IMR-90 (cell line): Measurements from ENCODE around the gene GOLGA6L2. TPM values are rescaled to one million over a fixed set of nuclear protein-coding genes. Genes with fewer than 3 reads are reported as not detected.

Source experiments
- ATAC-seq: fragments of 200-7000 bp; cut with Tn5 transposase; 2 replicates; pipeline ENCODE4 v1.9.1; 2020; ENCODE audit warnings: low read depth, mild to moderate bottlenecking, moderate library complexity
- BruUV-seq: library from RNA; stranded (reverse); fragments of 400-500 nt; replicated peaks from 2 replicates; lab custom pipeline; 2021; lab: Mats Ljungman, UMichigan
- CTCF ChIA-PET: fragments of 300-600 bp; formaldehyde crosslinking; extraction: SDS; loops from one replicate; lab custom pipeline; 2021; ENCODE audit warnings: antibody characterized with exemption; lab: Yijun Ruan, JAX
- POLR2A ChIA-PET: fragments of 300-600 bp; sonication (Branson Sonifier 250); formaldehyde crosslinking; loops from one replicate; lab custom pipeline; 2022; ENCODE audit warnings: antibody characterized with exemption; ENCODE audit not compliant: unreplicated experiment; lab: Charles Lee
- DNase-seq: peaks from one replicate; pipeline ENCODE4 v3.0.0; 2013
- H2AFZ ChIP-seq: replicated peaks from 2 replicates; pipeline ENCODE3; 2013; ENCODE audit warnings: low read length, mild to moderate bottlenecking; ENCODE audit not compliant: poor library complexity
- H2AK5ac ChIP-seq: 2 replicates; pipeline ENCODE4 v1.6.1; 2013; ENCODE audit warnings: low read depth, low read length, inconsistent platforms
- H2AK9ac ChIP-seq: replicated peaks from 2 replicates; pipeline ENCODE3; 2013; ENCODE audit warnings: mild to moderate bottlenecking, low read depth, low read length, moderate library complexity; ENCODE audit not compliant: poor library complexity
- H2BK120ac ChIP-seq: 2 replicates; pipeline ENCODE4 v1.6.1; 2013; ENCODE audit warnings: low read depth, low read length, inconsistent platforms
- H2BK15ac ChIP-seq: 3 replicates; pipeline ENCODE4 v1.6.1; 2013; ENCODE audit warnings: low read depth, low read length, inconsistent platforms
- H2BK20ac ChIP-seq: 2 replicates; pipeline ENCODE4 v1.6.1; 2013; ENCODE audit warnings: low read depth, mild to moderate bottlenecking, inconsistent platforms, low read length, moderate library complexity
- H2BK5ac ChIP-seq: 2 replicates; pipeline ENCODE4 v1.6.1; 2013; ENCODE audit warnings: mild to moderate bottlenecking, low read depth, low read length, inconsistent platforms; ENCODE audit not compliant: poor library complexity, severe bottlenecking
- H3K14ac ChIP-seq: replicated peaks from 2 replicates; pipeline ENCODE4 v1.6.1; 2013; ENCODE audit warnings: low read depth, low read length, inconsistent platforms
- H3K18ac ChIP-seq: 2 replicates; pipeline ENCODE4 v1.6.1; 2013; ENCODE audit warnings: low read depth, low read length, control low read depth
- H3K23ac ChIP-seq: 2 replicates; pipeline ENCODE4 v1.6.1; 2013; ENCODE audit warnings: low read depth, low read length, inconsistent platforms
- H3K27ac ChIP-seq: 2 replicates; pipeline ENCODE4 v1.5.1; 2013; ENCODE audit warnings: mild to moderate bottlenecking, control low read depth, low read length; ENCODE audit not compliant: insufficient read depth
- H3K27me3 ChIP-seq: 2 replicates; pipeline ENCODE4 v1.6.1; 2013; ENCODE audit warnings: low read length; ENCODE audit not compliant: control insufficient read depth, insufficient read depth
- H3K36me3 ChIP-seq: 2 replicates; pipeline ENCODE4 v1.6.1; 2013; ENCODE audit warnings: low read length, mixed read lengths; ENCODE audit not compliant: control insufficient read depth, insufficient read depth
- H3K4ac ChIP-seq: 2 replicates; pipeline ENCODE4 v1.6.1; 2013; ENCODE audit warnings: low read depth, low read length, inconsistent platforms
- H3K4me1 ChIP-seq: 2 replicates; pipeline ENCODE4 v1.6.1; 2013; ENCODE audit warnings: low read length, mixed read lengths; ENCODE audit not compliant: control insufficient read depth, insufficient read depth
- H3K4me2 ChIP-seq: 2 replicates; pipeline ENCODE4 v1.6.1; 2013; ENCODE audit warnings: low read depth, mild to moderate bottlenecking, control low read depth, low read length, moderate library complexity
- H3K4me3 ChIP-seq: 2 replicates; pipeline ENCODE4 v1.5.1; 2013; ENCODE audit warnings: low read depth, mild to moderate bottlenecking, control low read depth, low read length, moderate library complexity; ENCODE audit not compliant: insufficient read depth
- H3K56ac ChIP-seq: 2 replicates; pipeline ENCODE4 v1.6.1; 2013; ENCODE audit warnings: low read length, inconsistent platforms; ENCODE audit not compliant: insufficient read depth; ENCODE audit errors: extremely low read depth
- H3K79me1 ChIP-seq, 2 experiments: 2 replicates each; pipeline ENCODE4 v1.6.1; 2013; ENCODE audit warnings: low read length in 2 of 2, inconsistent platforms in 1 of 2, low read depth in 1 of 2
- H3K9ac ChIP-seq: 2 replicates; pipeline ENCODE4 v1.6.1; 2013; ENCODE audit warnings: low read depth, low read length, control low read depth
- H3K9me1 ChIP-seq: 2 replicates; pipeline ENCODE4 v1.6.1; 2013; ENCODE audit warnings: low read length, inconsistent platforms; ENCODE audit not compliant: insufficient read depth
- H3K9me3 ChIP-seq: 2 replicates; pipeline ENCODE4 v1.6.1; 2013; ENCODE audit warnings: low read length; ENCODE audit not compliant: control insufficient read depth, insufficient read depth
- H4K20me1 ChIP-seq: 2 replicates; pipeline ENCODE4 v1.6.1; 2013; ENCODE audit warnings: low read length, inconsistent platforms; ENCODE audit not compliant: insufficient read depth
- H4K5ac ChIP-seq: 2 replicates; pipeline ENCODE4 v1.6.1; 2013; ENCODE audit warnings: mild to moderate bottlenecking, low read depth, low read length, control low read depth
- H4K8ac ChIP-seq, 2 experiments: 2 replicates each; pipeline ENCODE4 v1.6.1; 2013; ENCODE audit warnings: low read depth in 2 of 2, low read length in 2 of 2, control low read depth in 1 of 2, inconsistent platforms in 1 of 2
- H4K91ac ChIP-seq: 2 replicates; pipeline ENCODE4 v1.6.1; 2013; ENCODE audit warnings: low read depth, low read length, inconsistent platforms; ENCODE audit not compliant: insufficient read depth
- BHLHE40 ChIP-seq: fragments of 150-350 bp; IDR thresholded peaks from 2 replicates; pipeline ENCODE4 v1.6.1; 2016; ENCODE audit warnings: mild to moderate bottlenecking, low read depth, low read length
- CHD1 ChIP-seq: IDR thresholded peaks from 2 replicates; pipeline ENCODE4 v1.6.1; 2012; ENCODE audit warnings: low read depth, low read length, improper control_type of control experiment
- MAFK ChIP-seq: IDR thresholded peaks from 2 replicates; pipeline ENCODE4 v1.6.1; 2012; ENCODE audit warnings: low read depth, low read length, improper control_type of control experiment
- MXI1 ChIP-seq: IDR thresholded peaks from 2 replicates; pipeline ENCODE4 v1.6.1; 2012; ENCODE audit warnings: low read depth, mild to moderate bottlenecking, low read length, moderate library complexity, borderline replicate concordance
- NFE2L2 ChIP-seq: fragments of 150-350 bp; IDR thresholded peaks from 2 replicates; pipeline ENCODE4 v1.6.1; 2016; ENCODE audit warnings: low read depth, mild to moderate bottlenecking, low read length
- POLR2A ChIP-seq: IDR thresholded peaks from 2 replicates; pipeline ENCODE4 v1.6.1; 2012; ENCODE audit warnings: mild to moderate bottlenecking, low read depth, low read length
- RAD21 ChIP-seq: IDR thresholded peaks from 2 replicates; pipeline ENCODE4 v1.6.1; 2012; ENCODE audit warnings: low read length, improper control_type of control experiment
- RCOR1 ChIP-seq: IDR thresholded peaks from 2 replicates; pipeline ENCODE4 v1.6.1; 2012; ENCODE audit warnings: mild to moderate bottlenecking, low read length, improper control_type of control experiment; ENCODE audit not compliant: insufficient replicate concordance
- RFX5 ChIP-seq: IDR thresholded peaks from 2 replicates; pipeline ENCODE4 v1.8.0; 2012; ENCODE audit warnings: low read depth, mild to moderate bottlenecking, low read length, moderate library complexity
- SMC3 ChIP-seq: fragments of 150-350 bp; IDR thresholded peaks from 2 replicates; pipeline ENCODE4 v1.6.1; 2016; ENCODE audit warnings: low read depth, mild to moderate bottlenecking, antibody characterized with exemption, low read length, moderate library complexity
- WGBS, 2 experiments: methylation state at CpG; one replicate each; pipeline versions ENCODE4 v1.1.5 to v1.1.7; 2013; ENCODE audit warnings: missing lambda C conversion rate in 2 of 2; ENCODE audit not compliant: insufficient read length in 1 of 2; ENCODE audit errors: extremely low coverage in 2 of 2; 5-methylcytosine and 5-hydroxymethylcytosine counted together
- dilution Hi-C: fragments of 300-500 bp; cut with HindIII; formaldehyde crosslinking; loops from one replicate; pipeline ENCODE4 v1.14.3; 2018; ENCODE audit warnings: low sequenced_read_pairs; ENCODE audit not compliant: unreplicated experiment
- in situ Hi-C: fragments of 300-500 bp; cut with MboI; formaldehyde crosslinking; loops from 3 replicates; pipeline ENCODE4 v1.14.3; 2019; ENCODE audit warnings: low sequenced_read_pairs, inconsistent platforms, mixed read lengths
- intact Hi-C: fragments of 100-400 bp; cut with micrococcal nuclease; formaldehyde crosslinking; loops from 2 replicates; pipeline ENCODE4 v1.10.0; 2022
- polyA plus RNA-seq, 3 experiments: library from polyadenylated mRNA; depleted of rRNA; stranded (reverse); fragments of >200 nt; gene quantifications; 2 replicates each; pipeline ENCODE4 v1.2.3, GENCODE V29; 2012; ENCODE audit warnings: low replicate concordance in 1 of 3
- total RNA-seq: library from RNA; depleted of rRNA; stranded (reverse); fragments of >200 nt; gene quantifications from 2 replicates; pipeline ENCODE4 v1.2.3, GENCODE V29; 2012
- TF ChIP-seq, protein P1 (sequence below): fragments of 150-350 bp; IDR thresholded peaks from 2 replicates; pipeline ENCODE4 v1.6.1; 2017; ENCODE audit warnings: mild to moderate bottlenecking, antibody characterized with exemption, low read length, low read depth
- TF ChIP-seq, protein P2 (sequence below): conservative IDR thresholded peaks from 2 replicates; pipeline ENCODE4 v1.5.1; 2012; ENCODE audit warnings: mild to moderate bottlenecking, low read depth, low read length, improper control_type of control experiment

GOLGA6L2 gene
- total and polyA plus RNA-seq, 2 of the 4 experiments (the other 2 are of a cell fraction): not detected

DNA sequence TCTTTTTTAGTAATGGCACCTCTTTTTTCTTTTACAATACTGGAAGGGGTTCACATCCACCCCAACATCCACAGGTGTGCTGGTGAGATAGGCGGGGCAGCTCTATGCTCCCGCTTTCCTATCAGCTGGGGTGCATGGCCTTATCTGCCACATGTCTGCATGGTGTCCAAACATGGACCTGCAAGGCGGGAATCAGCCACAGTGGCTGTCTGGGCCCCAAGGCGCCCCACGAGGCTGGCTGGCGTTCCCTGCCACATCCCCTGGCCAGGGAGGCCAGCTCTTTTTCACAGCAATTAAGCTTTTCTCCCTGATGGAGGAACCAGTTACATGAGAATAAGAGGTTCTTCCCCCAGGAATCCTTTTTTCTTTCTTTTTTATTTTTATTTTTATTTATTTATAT is 30.9 kb upstream of the GOLGA6L2 start:
- H3K36me3 ChIP-seq: no peaks in the 10 kb centered on the region
- no TSS peak for BruUV-seq

More for the DNA sequence above, 30.9 kb upstream of the GOLGA6L2 start:
- ATAC-seq: no peak
- TF ChIP-seq BHLHE40 (no peak), RFX5 (no peak), CHD1 (no peak), POLR2A (no peak), RCOR1 (no peak), RAD21 (no peak), MXI1 (no peak), NFE2L2 (no peak), MAFK (no peak), SMC3 (no peak)
- TF ChIP-seq, protein P1, sequence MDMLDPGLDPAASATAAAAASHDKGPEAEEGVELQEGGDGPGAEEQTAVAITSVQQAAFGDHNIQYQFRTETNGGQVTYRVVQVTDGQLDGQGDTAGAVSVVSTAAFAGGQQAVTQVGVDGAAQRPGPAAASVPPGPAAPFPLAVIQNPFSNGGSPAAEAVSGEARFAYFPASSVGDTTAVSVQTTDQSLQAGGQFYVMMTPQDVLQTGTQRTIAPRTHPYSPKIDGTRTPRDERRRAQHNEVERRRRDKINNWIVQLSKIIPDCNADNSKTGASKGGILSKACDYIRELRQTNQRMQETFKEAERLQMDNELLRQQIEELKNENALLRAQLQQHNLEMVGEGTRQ: no peak
- TF ChIP-seq, protein P2, sequence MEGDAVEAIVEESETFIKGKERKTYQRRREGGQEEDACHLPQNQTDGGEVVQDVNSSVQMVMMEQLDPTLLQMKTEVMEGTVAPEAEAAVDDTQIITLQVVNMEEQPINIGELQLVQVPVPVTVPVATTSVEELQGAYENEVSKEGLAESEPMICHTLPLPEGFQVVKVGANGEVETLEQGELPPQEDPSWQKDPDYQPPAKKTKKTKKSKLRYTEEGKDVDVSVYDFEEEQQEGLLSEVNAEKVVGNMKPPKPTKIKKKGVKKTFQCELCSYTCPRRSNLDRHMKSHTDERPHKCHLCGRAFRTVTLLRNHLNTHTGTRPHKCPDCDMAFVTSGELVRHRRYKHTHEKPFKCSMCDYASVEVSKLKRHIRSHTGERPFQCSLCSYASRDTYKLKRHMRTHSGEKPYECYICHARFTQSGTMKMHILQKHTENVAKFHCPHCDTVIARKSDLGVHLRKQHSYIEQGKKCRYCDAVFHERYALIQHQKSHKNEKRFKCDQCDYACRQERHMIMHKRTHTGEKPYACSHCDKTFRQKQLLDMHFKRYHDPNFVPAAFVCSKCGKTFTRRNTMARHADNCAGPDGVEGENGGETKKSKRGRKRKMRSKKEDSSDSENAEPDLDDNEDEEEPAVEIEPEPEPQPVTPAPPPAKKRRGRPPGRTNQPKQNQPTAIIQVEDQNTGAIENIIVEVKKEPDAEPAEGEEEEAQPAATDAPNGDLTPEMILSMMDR: no peak
- Histone ChIP-seq H4K91ac (no peak overlapping the region), H3K4me1 (no peaks in the 10 kb centered on the region), H2AK5ac (no peak overlapping the region), H3K9me1 (no peaks in the 10 kb centered on the region), H2AFZ (no peak overlapping the region), H2BK5ac (no peak overlapping the region), H3K9me3 (0 out of 2 replicates have a peak, but pooled peaks cover 2% of the 10 kb centered on the region), H4K8ac (no peak overlapping the region), H3K4me3 (no peak overlapping the region), H3K14ac (no peak overlapping the region), H2BK20ac (no peak overlapping the region), H2BK15ac (no peak overlapping the region), H3K27me3 (no peaks in the 10 kb centered on the region), H2BK120ac (no peak overlapping the region), H3K56ac (no peak overlapping the region), H3K23ac (no peak overlapping the region), H3K4ac (no peak overlapping the region), H3K9ac (no peak overlapping the region), H3K79me1 (no peaks in the 10 kb centered on the region), H3K18ac (no peak overlapping the region), H3K4me2 (no peak overlapping the region), H4K20me1 (no peaks in the 10 kb centered on the region), H2AK9ac (no peak overlapping the region), H4K5ac (no peak overlapping the region), H3K27ac (no peak overlapping the region)
- in situ Hi-C loops: no loop called here
- ChIA-PET CTCF (no interaction called here), POLR2A (no interaction called here)
- intact Hi-C loops: no loop called here
- dilution Hi-C loops: no loop called here
- no peak for DNase-seq
- 60% methylated on average over 2 of the region's 6 CpGs; no CpG with 5 or more reads in 1 of the 2 experiments for WGBS, 2 experiments
